HG03060 (cell line): ENCODE results near the gene TPGS1.
A peak's percentile ranks its signal among the peaks of the same experiment; 100 is the strongest.
"Not testable (repeated sequence)": the region's sequence is repeated elsewhere in the genome, so short reads cannot be mapped to it uniquely, and the experiment has no call there.

Experiments
- ATAC-seq: cut with Tn5 transposase; IDR thresholded peaks from one replicate; pipeline ENCODE4 v1.9.1; 2021; ENCODE audit warnings: low read depth, moderate number of reproducible peaks; ENCODE audit not compliant: unreplicated experiment

TPGS1 gene

GRCh38 chr19:474126-475078, 32.9 kb upstream of the TPGS1 start:
- ATAC-seq, result no peak

DNA sequence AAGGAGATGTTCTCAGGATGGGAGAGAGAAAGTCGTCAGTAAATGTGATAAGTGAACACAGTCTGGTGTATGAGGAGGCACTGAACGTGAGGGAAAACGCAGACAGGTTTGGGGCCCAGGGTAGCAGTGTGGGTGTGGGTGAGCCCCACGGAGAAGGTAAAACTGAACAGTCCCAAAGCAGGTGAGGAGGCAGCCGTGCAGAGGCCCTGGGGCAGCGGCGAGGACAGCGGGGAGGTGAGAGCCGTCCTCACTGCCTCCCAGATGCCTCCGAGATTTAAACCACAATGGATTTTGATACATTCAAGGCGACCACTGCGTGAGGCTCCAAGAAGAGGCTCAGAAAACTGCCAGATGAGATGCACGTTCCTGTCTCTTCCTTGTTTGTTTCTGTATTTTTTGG, 31.9 kb upstream of the TPGS1 start:
- no peak for ATAC-seq

GRCh38 chr19:478236-478903, 28.9 kb upstream of the TPGS1 start:
- ATAC-seq, result no peak

GRCh38 chr19:478976-479375, 28.3 kb upstream of the TPGS1 start:
- no peak for ATAC-seq

DNA sequence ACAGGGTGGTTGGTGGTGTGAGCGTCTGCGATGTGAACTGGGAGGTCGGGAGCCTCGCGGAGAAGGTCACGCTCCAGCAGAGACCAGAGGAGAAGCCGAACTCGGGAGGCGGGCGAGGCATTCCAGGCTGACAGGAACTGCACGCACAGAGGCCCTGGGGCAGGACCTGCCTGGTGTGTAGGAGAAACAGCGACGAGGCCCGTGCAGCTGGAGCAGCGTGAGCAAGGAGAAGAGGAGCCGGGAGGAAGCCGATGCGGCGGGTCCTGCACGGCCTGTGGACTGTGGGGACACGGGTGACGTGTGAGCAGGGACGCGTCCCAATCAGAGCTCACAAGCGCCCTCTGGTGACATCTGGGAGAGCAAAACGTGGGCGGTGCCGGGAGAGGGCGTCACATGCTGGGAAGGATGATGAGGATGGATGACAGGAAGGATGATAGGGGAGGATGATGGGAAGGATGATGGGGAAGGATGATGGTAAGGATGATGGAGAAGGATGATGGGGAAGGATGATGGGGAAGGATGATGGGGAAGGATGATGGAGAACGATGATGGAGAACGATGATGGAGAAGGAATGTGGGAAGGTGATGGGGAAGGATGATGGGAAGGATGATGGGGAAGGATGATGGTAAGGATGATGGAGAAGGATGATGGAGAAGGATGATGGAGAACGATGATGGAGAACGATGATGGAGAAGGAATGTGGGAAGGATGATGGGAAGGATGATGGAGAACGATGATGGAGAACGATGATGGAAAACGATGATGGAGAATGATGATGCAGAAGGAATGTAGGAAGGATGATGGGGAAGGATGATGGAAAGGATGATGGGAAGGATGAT, 27.1 kb upstream of the TPGS1 start:
- ATAC-seq, result no peak

DNA sequence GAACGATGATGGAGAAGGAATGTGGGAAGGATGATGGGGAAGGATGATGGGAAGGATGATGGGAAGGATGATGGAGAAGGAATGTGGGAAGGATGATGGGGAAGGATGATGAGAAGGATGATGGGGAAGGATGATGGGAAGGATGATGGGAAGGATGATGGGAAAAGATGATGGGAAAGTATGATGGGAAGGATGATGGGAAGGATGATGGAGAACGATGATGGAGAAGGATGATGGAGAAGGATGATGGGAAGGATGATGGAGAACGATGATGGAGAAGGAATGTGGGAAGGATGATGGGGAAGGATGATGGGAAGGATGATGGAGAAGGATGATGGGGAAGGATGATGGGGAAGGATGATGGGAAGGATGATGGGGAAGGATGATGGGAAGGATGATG, 26.2 kb upstream of the TPGS1 start:
- not testable (repeated sequence) for ATAC-seq

DNA sequence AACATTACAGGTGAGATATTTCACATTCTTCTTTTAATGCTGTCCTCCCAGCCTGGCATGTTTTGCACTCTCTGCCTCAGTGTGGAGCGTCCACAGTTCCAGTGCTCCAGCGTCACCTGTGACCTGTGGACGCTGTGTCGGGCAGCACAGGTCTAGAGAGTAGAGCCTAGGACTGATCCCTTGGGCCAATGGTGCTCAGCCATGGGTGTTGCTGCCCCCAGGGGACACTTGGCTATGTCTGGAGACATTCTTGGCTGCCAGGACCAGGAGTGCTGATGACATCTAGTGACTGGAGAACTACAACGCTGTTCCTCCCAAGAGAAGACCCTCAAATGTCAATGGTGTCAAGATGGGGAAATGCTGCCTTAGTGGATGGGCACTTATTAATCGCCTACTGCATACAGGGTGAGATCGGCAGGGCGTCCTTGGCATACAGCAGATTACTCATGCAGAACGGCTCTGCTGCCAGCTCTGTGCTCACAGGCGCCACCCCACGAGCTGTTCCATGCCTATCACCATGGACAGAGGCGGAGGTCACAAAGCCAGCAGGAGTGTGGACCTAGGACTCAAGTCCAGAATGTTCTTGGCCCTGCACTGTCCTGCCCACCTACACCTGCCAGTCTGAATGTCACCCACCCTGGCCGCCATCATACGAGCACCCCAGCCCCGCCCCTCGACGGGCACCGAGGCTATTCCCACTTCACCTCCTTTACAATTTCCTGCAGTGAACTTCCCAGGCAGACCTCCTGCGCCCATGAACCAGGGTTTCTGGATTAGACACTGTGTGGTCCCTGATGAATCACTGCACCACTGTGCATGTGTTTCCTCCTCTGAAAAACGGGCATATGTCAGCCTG, 24.9 kb upstream of the TPGS1 start:
- no peak for ATAC-seq

- no peak for ATAC-seq
Observed at GRCh38 chr19:483332-484072, 23.8 kb upstream of the TPGS1 start.

- ATAC-seq, result no peak
Observed at GRCh38 chr19:484494-484893, 22.8 kb upstream of the TPGS1 start.

- ATAC-seq, result no peak
Observed at GRCh38 chr19:485077-485476, 22.2 kb upstream of the TPGS1 start.

DNA sequence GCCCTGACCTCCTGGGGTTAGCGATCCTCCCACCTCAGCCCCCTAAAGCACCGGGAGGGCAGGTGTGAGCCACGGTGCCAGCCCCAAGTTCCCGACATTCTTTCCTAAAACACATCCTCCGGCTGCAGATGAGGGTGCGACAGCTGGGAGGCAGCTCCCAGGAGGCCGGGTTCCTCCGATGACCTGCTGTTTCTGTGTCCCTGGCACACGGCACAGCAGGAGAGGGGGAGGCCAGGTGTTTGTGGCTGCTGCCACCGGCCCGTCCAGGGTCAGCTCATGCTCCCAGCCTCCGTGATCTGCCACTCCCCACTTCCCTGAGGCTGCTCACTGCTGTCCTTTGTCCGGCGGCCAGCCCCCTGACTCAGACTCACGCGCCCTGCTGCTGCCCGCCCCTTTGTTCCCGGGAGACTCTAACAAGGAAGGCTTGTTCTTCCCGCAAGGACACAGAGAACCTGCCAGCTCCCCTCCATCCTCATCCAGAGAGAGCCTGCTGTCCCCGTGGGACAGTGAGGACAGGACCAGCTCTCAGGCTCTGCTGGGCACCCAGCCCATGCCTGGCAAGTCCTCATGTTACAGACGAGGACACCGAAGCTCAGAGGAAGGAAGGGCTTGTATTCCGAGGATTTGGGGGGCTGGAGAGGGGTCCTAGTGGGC, 21.6 kb upstream of the TPGS1 start:
- ATAC-seq, result no peak

GRCh38 chr19:488505-489417, 18.5 kb upstream of the TPGS1 start:
- ATAC-seq, result peak; percentile 53

DNA sequence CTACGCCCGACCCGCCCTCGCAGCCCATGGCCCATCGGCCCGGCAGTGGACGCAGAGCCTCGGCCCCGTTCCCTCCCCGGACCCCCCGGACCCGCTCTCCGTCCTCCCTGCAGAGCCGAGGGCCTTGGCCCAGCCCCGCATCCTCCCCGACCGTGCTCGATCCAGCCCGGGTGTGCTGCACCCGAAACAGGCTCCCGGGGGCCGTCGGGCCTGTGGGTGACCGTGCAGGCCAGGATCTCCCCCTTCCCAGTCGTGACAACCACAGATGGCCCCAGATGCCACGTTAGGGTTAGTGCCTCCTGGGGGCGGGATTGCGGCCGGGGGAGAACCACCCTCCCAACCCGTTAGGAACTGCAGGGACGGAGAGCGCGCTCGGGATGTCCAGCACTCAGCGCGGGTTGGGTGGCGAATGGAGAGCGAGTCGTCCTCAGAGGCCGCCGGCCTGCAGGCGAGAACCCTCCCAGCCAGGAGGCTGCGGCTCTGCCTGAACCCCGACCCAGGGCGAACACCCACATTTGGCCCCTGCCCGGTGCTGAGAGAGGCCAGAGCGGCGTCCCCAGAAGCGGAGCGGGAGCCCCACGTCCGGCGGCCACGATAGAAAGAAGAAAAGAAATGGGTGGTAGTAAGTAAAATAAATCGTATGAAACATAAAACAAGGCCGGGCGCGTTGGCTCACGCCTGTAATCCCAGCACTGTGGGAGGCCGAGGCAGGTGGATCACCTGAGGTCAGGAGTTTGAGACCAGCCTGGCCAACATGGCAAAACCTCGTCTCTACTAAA, 17.7 kb upstream of the TPGS1 start:
- no peak for ATAC-seq

GRCh38 chr19:491146-491741, 16.1 kb upstream of the TPGS1 start:
- ATAC-seq, result no peak

DNA sequence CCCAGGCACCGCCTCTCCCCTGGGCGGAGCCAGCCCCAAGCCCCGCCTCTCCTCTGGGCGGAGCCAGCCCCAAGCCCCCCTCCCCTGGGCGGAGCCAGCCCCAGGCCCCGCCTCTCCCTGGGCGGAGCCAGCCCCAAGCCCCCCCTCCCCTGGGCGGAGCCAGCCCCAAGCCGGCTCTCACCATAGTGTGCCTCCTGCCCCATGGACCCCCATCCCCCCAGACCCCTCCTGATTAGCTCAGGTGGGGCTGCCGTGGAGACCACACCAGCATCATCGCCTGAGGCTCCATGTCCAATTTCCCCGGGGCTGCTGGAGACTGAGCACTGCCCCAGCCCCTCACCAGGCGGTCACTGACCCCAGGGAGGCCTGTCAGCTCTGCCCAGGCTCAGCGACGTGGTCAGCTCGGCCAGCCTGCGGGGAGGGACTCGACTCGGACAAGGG, 15.2 kb upstream of the TPGS1 start:
- ATAC-seq, result no peak

GRCh38 chr19:493391-494170, 13.7 kb upstream of the TPGS1 start:
- no peak for ATAC-seq
